ENCODE results near the gene MAFB.

The MAFB gene

GRCh38 chr20:40717343-40717865, 28.4 kb upstream of the MAFB start:
- no peak overlapping the region for H3K27ac ChIP-seq
- DNase-seq, result no peak
- no peaks in the 10 kb centered on the region for H3K27me3 ChIP-seq (replicated peaks)
- H3K4me3 ChIP-seq (ENCODE audit: low read depth, low read length), result no peak overlapping the region
- TF ChIP-seq CTCF (IDR thresholded peaks at IDR 0.05; ENCODE audit: low read depth, low read length, missing control alignments), result no peak
- in situ Hi-C loops (cut with HindIII; ENCODE audit: low pct_ligation_motif_present, low sequenced_read_pairs), result no loop called here
- H3K36me3 ChIP-seq (replicated peaks), result no peaks in the 10 kb centered on the region

GRCh38 chr20:40715491-40715890, 26.5 kb upstream of the MAFB start:
- in situ Hi-C loops (cut with HindIII; ENCODE audit: low pct_ligation_motif_present, low sequenced_read_pairs), result no loop called here
- no peaks in the 10 kb centered on the region for H3K36me3 ChIP-seq (replicated peaks)

DNA sequence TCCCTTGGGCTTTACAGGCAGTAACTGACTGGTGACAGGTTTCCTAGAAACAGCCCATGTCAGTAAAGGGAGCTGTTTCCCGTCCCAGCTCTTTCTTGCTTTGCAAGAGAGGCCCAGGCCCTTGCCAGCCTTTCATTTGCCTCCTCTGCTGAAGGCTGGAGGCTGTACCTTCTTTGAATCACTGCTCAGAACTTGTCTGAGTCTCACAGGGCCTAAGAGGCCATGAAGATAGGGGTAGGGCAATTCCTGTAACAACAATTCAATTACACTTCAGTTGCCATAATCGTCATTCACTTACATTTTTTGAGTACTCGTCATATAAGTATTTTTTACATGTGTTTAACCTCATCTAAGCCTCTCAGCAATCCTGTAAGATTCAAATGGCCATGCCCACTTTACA, 25.9 kb upstream of the MAFB start:
- Histone ChIP-seq H3K27ac (no peak overlapping the region), H3K27me3 (replicated peaks) (no peaks in the 10 kb centered on the region), H3K4me3 (ENCODE audit: low read depth, low read length) (no peak overlapping the region), H3K36me3 (replicated peaks) (no peaks in the 10 kb centered on the region)
- no peak for DNase-seq
- no peak for TF ChIP-seq CTCF (IDR thresholded peaks at IDR 0.05; ENCODE audit: low read depth, low read length, missing control alignments)
- in situ Hi-C loops (cut with HindIII; ENCODE audit: low pct_ligation_motif_present, low sequenced_read_pairs), result no loop called here

More at GRCh38 chr20:40715491-40715890, 26.5 kb upstream of the MAFB start:
- TF ChIP-seq CTCF (IDR thresholded peaks at IDR 0.05; ENCODE audit: low read depth, low read length, missing control alignments), result no peak
- no peak for DNase-seq
- Histone ChIP-seq H3K27me3 (replicated peaks) (no peaks in the 10 kb centered on the region), H3K4me3 (ENCODE audit: low read depth, low read length) (no peak overlapping the region), H3K27ac (no peak overlapping the region)

GRCh38 chr20:40714109-40714508, 25.1 kb upstream of the MAFB start:
- TF ChIP-seq CTCF (IDR thresholded peaks at IDR 0.05; ENCODE audit: low read depth, low read length, missing control alignments), result no peak
- Histone ChIP-seq H3K27ac (no peak overlapping the region), H3K27me3 (replicated peaks) (no peaks in the 10 kb centered on the region), H3K36me3 (replicated peaks) (no peaks in the 10 kb centered on the region), H3K4me3 (ENCODE audit: low read depth, low read length) (no peak overlapping the region)
- in situ Hi-C loops (cut with HindIII; ENCODE audit: low pct_ligation_motif_present, low sequenced_read_pairs), result no loop called here
- DNase-seq, result no peak

GRCh38 chr20:40713508-40713907, 24.5 kb upstream of the MAFB start:
- Histone ChIP-seq H3K36me3 (replicated peaks) (no peaks in the 10 kb centered on the region), H3K4me3 (ENCODE audit: low read depth, low read length) (no peak overlapping the region), H3K27ac (no peak overlapping the region), H3K27me3 (replicated peaks) (no peaks in the 10 kb centered on the region)
- in situ Hi-C loops (cut with HindIII; ENCODE audit: low pct_ligation_motif_present, low sequenced_read_pairs), result no loop called here
- no peak for DNase-seq
- no peak for TF ChIP-seq CTCF (IDR thresholded peaks at IDR 0.05; ENCODE audit: low read depth, low read length, missing control alignments)

DNA sequence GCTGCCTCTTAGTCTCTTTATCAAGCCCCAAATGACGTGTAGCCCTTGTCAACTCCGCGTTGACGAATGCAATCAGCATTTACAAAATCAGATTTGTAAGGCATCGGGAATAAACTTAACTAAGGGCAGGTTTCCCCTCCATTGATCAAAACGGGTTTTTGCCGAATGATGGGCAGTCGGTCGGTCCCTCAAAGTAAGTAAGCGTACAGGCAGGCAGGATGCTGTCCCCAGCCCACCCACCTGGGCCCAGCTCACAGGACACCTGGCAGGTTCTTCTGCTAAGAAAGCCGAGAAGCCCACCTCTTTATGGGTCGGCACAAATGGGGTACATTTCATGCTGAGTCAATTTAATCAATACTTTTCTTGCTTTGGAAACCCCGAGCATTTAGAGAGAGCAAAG, 22.0 kb upstream of the MAFB start:
- in situ Hi-C loops (cut with HindIII; ENCODE audit: low pct_ligation_motif_present, low sequenced_read_pairs), result no loop called here
- no peak for DNase-seq
- no peak for TF ChIP-seq CTCF (IDR thresholded peaks at IDR 0.05; ENCODE audit: low read depth, low read length, missing control alignments)

More for the DNA sequence above, 22.0 kb upstream of the MAFB start:
- no peaks in the 10 kb centered on the region for H3K36me3 ChIP-seq (replicated peaks)
- no peaks in the 10 kb centered on the region for H3K27me3 ChIP-seq (replicated peaks)
- H3K27ac ChIP-seq, result no peak overlapping the region
- H3K4me3 ChIP-seq (ENCODE audit: low read depth, low read length), result no peak overlapping the region

Data from brain microvascular endothelial cell (primary cell).